Suprapubic skin (tissue), 4 donors: Measurements from ENCODE around the gene ACTL10. TPM values are rescaled to one million over a fixed set of nuclear protein-coding genes. Genes with fewer than 3 reads are reported as not detected.

Experiments used
- DNase-seq, 2 donors: peaks; one replicate each; pipeline ENCODE4 v3.0.0-alpha.2; 2019; ENCODE audit warnings: low spot score in 2 of 2
- H3K27ac ChIP-seq: fragments of 200-600 bp; sonication (generic); one replicate; pipeline ENCODE4 v1.5.1; 2019
- H3K27me3 ChIP-seq: fragments of 200-600 bp; sonication (generic); one replicate; pipeline ENCODE4 v1.5.1; 2019
- H3K36me3 ChIP-seq: fragments of 200-600 bp; sonication (generic); one replicate; pipeline ENCODE4 v1.5.1; 2019
- H3K4me1 ChIP-seq: fragments of 200-600 bp; sonication (generic); one replicate; pipeline ENCODE4 v1.5.1; 2019
- H3K4me3 ChIP-seq: fragments of 200-600 bp; sonication (generic); one replicate; pipeline ENCODE4 v1.5.1; 2019; ENCODE audit warnings: mild to moderate bottlenecking
- H3K9me3 ChIP-seq: fragments of 200-600 bp; sonication (generic); one replicate; pipeline ENCODE4 v1.5.1; 2019
- CTCF ChIP-seq, 2 donors: fragments of 200-600 bp in 1 of 2; fragments of 450-650 bp in 1 of 2; sonication (generic) in 1 of 2; IDR thresholded peaks; one replicate each; pipeline ENCODE4 v1.5.1; 2016 to 2019; ENCODE audit warnings: antibody characterized with exemption in 2 of 2, mild to moderate bottlenecking in 1 of 2, moderate library complexity in 1 of 2
- EP300 ChIP-seq: sonication (generic); formaldehyde crosslinking; IDR thresholded peaks from one replicate; pipeline ENCODE4 v1.6.1; 2017; ENCODE audit warnings: antibody characterized with exemption
- POLR2A ChIP-seq, 2 donors: fragments of 450-650 bp; IDR thresholded peaks; one replicate each; pipeline ENCODE4 v1.6.1; 2017; ENCODE audit warnings: antibody characterized with exemption in 2 of 2, mild to moderate bottlenecking in 2 of 2, moderate library complexity in 2 of 2
- POLR2AphosphoS5 ChIP-seq, 3 donors: sonication (generic); formaldehyde crosslinking; IDR thresholded peaks; one replicate each; pipeline ENCODE4 v1.6.1; 2017; ENCODE audit warnings: antibody characterized with exemption in 3 of 3
- WGBS: methylation state at CpG from one replicate; pipeline ENCODE4 v1.1.5; 2018; 5-methylcytosine and 5-hydroxymethylcytosine counted together
- total RNA-seq, 4 donors: library from RNA; depleted of rRNA; stranded (reverse); fragments of >200 nt; gene quantifications; one replicate each; pipeline ENCODE4 v1.1.0, GENCODE V29; 2016

ACTL10 gene
- total RNA-seq, 4 donors from 2014 or later = 1.3 to 4.9 (median 3.0) TPM

- H3K4me3 ChIP-seq = no peak overlapping the region
- WGBS = 69% methylated on average over 2 of the region's 2 CpGs
- DNase-seq = no peak
- H3K36me3 ChIP-seq = peaks cover 56% of the 10 kb centered on the region
- TF ChIP-seq POLR2AphosphoS5 (IDR thresholded peaks at IDR 0.05) (no peak), POLR2A (IDR thresholded peaks at IDR 0.05) (no peak)
- no peak overlapping the region for H3K27ac ChIP-seq
- H3K9me3 ChIP-seq = no peaks in the 10 kb centered on the region
- H3K4me1 ChIP-seq = peaks cover 5% of the 10 kb centered on the region
- H3K27me3 ChIP-seq = no peaks in the 10 kb centered on the region
Measured at GRCh38 chr20:33709398-33709797, 42.7 kb downstream of the ACTL10 start.

GRCh38 chr20:33709905-33710541, 43.3 kb downstream of the ACTL10 start:
- no peak for DNase-seq
- no peak overlapping the region for H3K4me3 ChIP-seq
- H3K27me3 ChIP-seq = no peaks in the 10 kb centered on the region
- 76% methylated on average over 16 of the region's 16 CpGs for WGBS
- TF ChIP-seq POLR2AphosphoS5 (IDR thresholded peaks at IDR 0.05) (no peak), POLR2A (IDR thresholded peaks at IDR 0.05) (no peak), EP300 (no peak), CTCF (IDR thresholded peaks at IDR 0.05) (no peak)
- no peaks in the 10 kb centered on the region for H3K9me3 ChIP-seq
- no peak overlapping the region for H3K27ac ChIP-seq
- peaks cover 5% of the 10 kb centered on the region for H3K4me1 ChIP-seq
- peaks cover 56% of the 10 kb centered on the region for H3K36me3 ChIP-seq

- Histone ChIP-seq H3K4me1 (peaks cover 5% of the 10 kb centered on the region), H3K4me3 (no peak overlapping the region), H3K27ac (no peak overlapping the region), H3K27me3 (no peaks in the 10 kb centered on the region), H3K36me3 (peaks cover 56% of the 10 kb centered on the region), H3K9me3 (no peaks in the 10 kb centered on the region)
- no peak for DNase-seq
- TF ChIP-seq POLR2AphosphoS5 (IDR thresholded peaks at IDR 0.05) = no peak
- no peak for TF ChIP-seq EP300
- no peak for TF ChIP-seq CTCF (IDR thresholded peaks at IDR 0.05)
- no peak for TF ChIP-seq POLR2A (IDR thresholded peaks at IDR 0.05)
- WGBS = 81% methylated on average over 14 of the region's 14 CpGs
Measured at GRCh38 chr20:33710681-33711445, 44.1 kb downstream of the ACTL10 start.

- Histone ChIP-seq H3K27me3 (no peaks in the 10 kb centered on the region), H3K27ac (no peak overlapping the region), H3K36me3 (peaks cover 51% of the 10 kb centered on the region), H3K4me3 (no peak overlapping the region), H3K4me1 (peaks cover 5% of the 10 kb centered on the region), H3K9me3 (no peaks in the 10 kb centered on the region)
- TF ChIP-seq EP300 = no peak
- no peak for TF ChIP-seq POLR2A (IDR thresholded peaks at IDR 0.05)
- no peak for TF ChIP-seq POLR2AphosphoS5 (IDR thresholded peaks at IDR 0.05)
- TF ChIP-seq CTCF (IDR thresholded peaks at IDR 0.05) = no peak
- DNase-seq = no peak
- 87% methylated on average over 1 of the region's 1 CpG for WGBS
Measured at GRCh38 chr20:33711446-33711738, 44.6 kb downstream of the ACTL10 start.

GRCh38 chr20:33713865-33714367, 47.2 kb downstream of the ACTL10 start:
- Histone ChIP-seq H3K4me3 (no peak overlapping the region), H3K4me1 (peaks cover 7% of the 10 kb centered on the region), H3K36me3 (peaks cover 38% of the 10 kb centered on the region), H3K27me3 (no peaks in the 10 kb centered on the region), H3K9me3 (no peaks in the 10 kb centered on the region), H3K27ac (no peak overlapping the region)
- DNase-seq = no peak
- WGBS = 73% methylated on average over 10 of the region's 10 CpGs
- no peak for TF ChIP-seq CTCF (IDR thresholded peaks at IDR 0.05)
- TF ChIP-seq POLR2AphosphoS5 (IDR thresholded peaks at IDR 0.05) = no peak
- TF ChIP-seq EP300 = no peak
- TF ChIP-seq POLR2A (IDR thresholded peaks at IDR 0.05) = no peak
